C4-2B (cell line): ENCODE measurements around the gene SIL1.
"Not testable (repeated sequence)": the region's sequence is repeated elsewhere in the genome, so short reads cannot be mapped to it uniquely, and the experiment has no call there.

Experiments used
- H3K27ac ChIP-seq: fragments of 450-650 bp; 2 replicates; pipeline ENCODE4 v1.5.1; 2017
- CTCF ChIP-seq: fragments of 450-650 bp; conservative IDR thresholded peaks from 2 replicates; pipeline ENCODE4 v1.5.1; 2017; ENCODE audit warnings: mild to moderate bottlenecking
- ZFX ChIP-seq: fragments of 450-650 bp; IDR thresholded peaks from 2 replicates; pipeline ENCODE4 v1.6.1; 2017

Gene SIL1

DNA sequence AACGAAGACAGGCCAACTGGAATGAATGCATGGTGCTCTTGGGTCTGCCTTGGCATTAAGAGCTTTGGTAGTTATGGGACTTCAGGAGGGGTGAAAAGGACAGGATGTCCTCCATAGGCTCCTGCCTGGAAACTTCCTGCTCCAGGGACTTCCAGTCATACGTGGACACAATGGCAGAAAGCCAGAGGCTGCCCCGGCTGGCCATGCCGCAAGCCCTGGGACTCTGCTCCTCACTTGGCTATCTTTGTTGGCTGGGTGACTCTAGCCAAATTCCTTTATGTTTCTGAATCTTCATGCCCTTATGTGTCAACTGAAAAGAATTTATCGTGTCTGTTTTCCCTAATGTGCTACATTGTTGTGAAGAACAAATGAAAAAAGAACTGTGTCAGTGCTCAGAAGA, 136.9 kb downstream of the SIL1 start:
- TF ChIP-seq CTCF, result no peak
- TF ChIP-seq ZFX, result no peak
- H3K27ac ChIP-seq, result peak overlapping the region; percentile 61

GRCh38 chr5:139058121-139058520, 140.0 kb downstream of the SIL1 start:
- H3K27ac ChIP-seq, result no peak overlapping the region
- TF ChIP-seq ZFX (no peak), CTCF (no peak)

DNA sequence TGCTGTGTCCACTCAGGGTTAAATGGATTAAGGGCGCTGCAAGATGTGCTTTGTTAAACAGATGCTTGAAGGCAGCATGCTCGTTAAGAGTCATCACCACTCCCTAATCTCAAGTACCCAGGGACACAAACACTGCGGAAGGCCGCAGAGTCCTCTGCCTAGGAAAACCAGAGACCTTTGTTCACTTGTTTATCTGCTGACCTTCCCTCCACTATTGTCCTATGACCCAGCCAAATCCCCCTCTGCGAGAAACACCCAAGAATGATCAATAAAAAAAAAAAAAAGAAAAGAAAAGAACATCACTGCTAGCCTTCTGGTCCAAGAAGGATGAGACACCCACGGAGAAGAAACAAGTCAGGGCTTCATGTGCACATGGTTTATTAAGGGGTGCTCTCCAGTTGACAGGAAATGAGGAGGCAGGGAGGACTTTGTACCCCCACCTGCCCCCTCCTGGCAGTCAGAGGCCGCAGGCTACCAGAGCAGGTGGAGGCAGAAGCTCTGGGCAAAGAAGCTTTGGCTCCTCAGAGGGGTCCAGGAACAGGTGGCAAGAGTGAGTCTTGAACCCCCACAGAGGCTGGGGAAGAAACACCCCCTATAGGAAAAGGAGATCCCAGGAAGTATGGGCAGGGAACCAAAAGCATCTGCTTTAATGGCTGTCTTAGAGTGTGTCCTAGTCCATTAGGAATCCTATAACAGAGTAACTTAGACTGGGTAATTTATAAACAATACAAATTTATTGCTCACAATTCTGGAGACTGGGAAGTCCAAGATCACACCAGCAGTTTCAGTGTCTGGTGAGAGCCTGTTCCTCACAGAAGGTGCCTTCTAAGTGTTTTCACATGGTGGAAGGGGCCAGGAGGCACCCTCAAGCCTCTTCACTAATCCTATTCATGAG, 140.9 kb downstream of the SIL1 start:
- not testable (repeated sequence) for H3K27ac ChIP-seq

DNA sequence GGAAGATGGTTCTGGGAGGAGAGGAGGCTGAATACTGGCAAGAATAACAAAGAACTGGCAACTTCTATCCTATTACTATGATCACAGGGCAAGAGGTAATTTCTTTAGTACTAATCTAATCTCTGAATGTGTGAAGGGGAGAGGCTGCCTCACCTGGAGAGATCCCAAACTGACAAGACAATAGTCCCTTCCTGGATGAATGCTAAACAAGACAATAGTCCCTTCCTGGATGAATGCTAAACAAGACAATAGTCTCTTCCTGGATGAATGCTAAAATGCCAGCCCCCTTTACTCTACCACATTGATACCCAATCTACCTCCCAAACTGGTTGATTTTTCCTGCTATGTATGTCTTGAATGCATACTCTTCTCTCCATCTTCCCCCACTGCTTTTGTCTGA, 145.2 kb downstream of the SIL1 start:
- TF ChIP-seq ZFX, result no peak
- TF ChIP-seq CTCF, result no peak
- H3K27ac ChIP-seq, result no peak overlapping the region

DNA sequence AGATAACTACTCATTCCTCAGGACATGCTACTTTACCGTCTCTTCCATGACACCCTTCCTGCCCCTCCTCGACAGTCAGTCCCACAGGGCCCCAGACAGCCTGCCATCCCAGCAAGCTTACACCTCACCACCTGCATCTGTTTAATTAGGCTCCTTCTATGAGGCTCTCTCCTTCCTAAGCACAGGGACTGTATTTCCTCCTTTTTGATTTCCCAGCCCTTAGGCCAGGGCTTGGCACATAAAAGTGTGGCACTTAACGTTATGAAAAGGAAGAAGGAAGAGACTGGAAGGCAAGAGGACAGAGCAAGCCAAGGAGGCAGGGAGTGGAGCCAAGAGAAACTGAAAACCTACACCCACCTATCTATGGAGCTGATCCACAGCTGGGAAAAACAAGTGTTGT, 146.8 kb downstream of the SIL1 start:
- H3K27ac ChIP-seq, result peak overlapping the region; percentile 67
- TF ChIP-seq ZFX (no peak), CTCF (no peak)

DNA sequence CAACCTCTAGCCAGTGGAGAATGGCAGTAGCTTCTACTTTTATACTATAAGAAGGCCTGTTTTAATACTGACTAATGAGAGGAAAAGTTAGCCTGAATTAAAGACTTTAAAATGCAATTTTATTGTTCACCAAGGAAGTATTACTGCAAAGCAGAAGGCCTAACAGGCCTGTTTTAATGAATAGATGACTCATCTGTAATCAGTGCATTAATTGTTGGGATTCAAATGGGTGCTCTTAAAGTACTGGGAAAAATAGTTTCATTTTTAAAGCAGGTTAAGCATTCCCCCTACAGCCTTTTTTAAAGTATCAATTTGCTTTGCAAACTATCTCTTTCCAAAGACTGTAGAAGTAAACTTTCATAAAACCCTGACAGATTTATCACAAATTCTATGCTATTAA, 147.7 kb downstream of the SIL1 start:
- TF ChIP-seq ZFX (no peak), CTCF (no peak)

GRCh38 chr5:139049780-139050179, 148.4 kb downstream of the SIL1 start:
- TF ChIP-seq CTCF (no peak), ZFX (no peak)
- no peak overlapping the region for H3K27ac ChIP-seq

More for the DNA sequence above, 147.7 kb downstream of the SIL1 start:
- peak overlapping the region; percentile 67; the same call in 1 of the 2 replicates for H3K27ac ChIP-seq

DNA sequence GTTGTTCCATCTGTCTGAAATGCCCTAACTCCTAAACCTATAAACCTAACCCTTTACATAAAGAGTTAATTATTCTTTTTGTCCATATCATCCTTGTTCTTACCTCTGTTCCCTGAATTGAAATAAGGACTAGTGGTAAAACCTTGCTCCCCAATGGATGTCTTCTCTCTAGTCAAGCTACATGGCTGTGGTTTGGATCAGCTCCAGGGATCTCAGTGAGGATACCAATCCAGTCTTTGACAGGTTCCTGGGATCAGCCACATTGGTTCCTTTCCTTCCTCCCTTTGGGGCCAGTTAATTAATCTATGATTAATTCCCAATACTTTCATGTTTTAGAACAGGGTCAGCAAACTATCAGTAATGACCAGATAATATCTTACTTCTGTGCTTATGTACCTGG, 151.6 kb downstream of the SIL1 start:
- no peak overlapping the region for H3K27ac ChIP-seq
- TF ChIP-seq ZFX (no peak), CTCF (no peak)
